Fibroblast of skin of scalp (primary cell): ENCODE measurements around the gene INTU.

ENCODE experiments used
- DNase-seq: peaks from one replicate; pipeline ENCODE4 v3.0.0-alpha.2; 2013

Gene INTU

DNA sequence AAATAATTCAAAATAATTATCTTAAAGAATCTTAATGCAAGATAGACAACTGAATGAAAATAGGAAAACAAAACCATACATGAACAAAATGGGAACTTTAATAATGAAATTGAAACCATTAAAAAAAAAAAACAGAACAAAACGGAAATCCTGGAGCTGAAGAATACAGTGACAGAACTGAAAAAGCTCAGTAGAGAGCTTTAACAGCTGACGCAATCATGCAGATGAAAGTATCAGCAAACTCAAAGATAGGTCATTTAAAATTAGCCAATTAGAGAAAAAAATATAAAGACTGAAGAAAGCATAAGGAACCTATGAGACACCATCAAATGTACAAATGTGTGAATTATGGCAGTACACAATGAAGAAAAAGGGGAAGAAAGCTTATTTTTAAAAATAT lies 116.2 kb downstream of the INTU start:
- no peak for DNase-seq

DNA sequence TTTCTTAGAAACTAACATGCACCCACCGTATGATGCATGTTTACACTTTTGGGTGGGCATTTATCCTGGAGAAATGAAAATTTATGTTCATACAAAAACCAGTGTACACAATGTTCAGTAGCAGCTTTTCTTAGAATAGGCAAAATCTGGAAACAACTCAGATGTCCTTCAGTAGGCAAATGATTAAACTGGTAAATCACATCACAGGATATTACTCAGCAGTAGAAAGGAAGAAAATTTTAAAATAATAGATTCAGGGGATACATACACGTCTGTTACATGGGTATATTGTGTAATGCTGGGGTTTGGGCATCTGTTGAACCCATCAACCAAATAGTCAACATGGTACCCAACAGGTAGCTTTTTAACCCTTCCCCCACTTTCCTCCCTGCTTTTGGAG lies 124.1 kb downstream of the INTU start:
- no peak for DNase-seq

DNA sequence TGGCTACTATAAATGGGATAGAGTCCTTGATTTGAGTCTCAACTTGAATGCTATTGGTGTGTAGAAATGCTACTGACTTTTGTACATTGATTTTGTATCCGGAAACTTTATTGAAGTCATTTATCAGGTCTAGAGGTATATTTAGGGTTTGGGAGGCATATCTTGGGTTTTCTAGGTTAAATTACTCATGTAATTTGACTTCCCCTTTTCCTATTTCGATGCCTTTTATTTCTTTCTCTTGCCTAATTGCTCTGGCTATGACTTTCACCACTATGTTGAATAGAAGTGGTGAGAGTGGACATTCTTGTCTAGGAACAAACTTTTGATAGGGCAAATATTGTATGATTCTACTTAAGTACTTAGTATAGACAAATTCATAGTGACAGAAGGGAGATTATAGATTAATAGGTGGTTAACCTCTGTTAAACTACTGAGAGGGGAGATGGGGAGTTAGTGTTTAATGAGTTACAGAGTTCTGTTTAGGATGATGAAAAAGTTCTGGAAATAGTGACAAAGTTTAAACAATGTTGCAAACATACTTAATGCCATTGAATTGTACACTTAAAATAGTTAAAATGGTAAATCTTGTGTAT lies 126.6 kb downstream of the INTU start:
- no peak for DNase-seq

- DNase-seq: peak; percentile 2
Observed at GRCh38 chr4:127759893-127760292, 127.1 kb downstream of the INTU start.

DNA sequence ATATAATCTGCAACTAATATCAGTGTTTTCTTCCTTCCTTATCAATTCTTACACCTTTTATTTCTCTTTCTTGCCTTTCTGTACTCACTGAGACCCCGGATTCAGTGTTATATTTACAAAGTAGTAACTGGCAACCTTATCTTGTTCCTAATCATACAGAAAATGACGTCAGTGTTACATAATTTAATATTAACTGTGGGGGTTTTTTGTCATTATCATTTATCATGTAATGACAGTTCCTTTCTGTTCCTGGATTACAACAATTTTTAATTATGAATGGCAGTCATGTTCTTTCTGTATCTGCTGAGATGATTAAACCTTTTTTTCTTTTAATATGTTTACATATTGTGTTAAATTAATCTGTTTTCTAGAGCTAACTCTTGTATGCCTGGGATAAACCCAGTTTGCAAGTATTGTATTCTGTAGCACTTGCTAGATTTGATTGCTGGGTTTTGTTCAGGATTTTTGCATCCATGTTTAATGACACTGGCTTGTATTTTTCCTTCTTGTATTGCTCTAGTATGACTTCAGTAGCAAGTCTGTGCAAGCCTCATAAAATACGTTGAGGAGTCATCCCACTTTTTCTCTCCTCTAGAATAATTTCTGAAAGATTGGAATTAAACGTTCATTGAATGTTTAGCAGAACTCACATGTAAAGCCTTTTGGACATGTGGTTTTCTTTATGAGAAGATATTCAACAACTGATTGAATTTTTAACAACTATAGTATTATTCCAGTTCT lies 138.9 kb downstream of the INTU start:
- DNase-seq: no peak

DNA sequence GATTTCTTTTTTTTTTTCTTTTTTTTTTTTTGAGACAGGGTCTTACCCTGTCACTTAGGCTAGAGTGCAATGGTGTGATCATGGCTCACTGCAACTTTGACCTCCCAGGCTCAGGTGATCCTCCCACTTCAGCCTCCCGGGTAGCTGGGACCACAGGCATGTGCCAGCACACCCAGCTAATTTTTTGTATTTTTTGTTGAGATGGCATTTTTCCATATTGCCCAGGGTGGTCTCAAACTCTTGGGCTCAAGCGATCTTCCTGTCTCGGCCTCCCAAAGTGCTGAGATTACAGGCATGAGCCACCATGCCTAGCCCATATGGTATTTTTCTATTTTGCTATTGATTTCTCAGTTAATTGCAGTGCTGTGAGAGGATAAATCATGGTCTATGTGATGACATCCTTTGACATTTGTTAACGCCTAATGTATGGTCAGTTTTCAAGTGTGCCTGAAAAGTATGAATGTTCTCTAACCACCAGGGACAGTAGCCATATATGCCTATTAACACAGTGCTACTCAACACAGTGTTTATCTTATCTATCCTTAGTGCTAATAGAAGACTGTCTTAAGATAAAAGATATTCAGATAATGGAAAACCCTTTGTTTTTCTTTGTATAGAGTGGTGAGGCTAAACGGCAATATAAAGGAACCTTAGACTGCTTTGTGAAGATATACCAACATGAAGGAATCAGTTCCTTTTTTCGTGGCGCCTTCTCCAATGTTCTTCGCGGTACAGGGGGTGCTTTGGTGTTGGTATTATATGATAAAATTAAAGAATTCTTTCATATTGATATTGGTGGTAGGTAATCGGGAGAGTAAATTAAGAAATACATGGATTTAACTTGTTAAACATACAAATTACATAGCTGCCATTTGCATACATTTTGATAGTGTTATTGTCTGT lies 140.3 kb downstream of the INTU start:
- DNase-seq: no peak

DNA sequence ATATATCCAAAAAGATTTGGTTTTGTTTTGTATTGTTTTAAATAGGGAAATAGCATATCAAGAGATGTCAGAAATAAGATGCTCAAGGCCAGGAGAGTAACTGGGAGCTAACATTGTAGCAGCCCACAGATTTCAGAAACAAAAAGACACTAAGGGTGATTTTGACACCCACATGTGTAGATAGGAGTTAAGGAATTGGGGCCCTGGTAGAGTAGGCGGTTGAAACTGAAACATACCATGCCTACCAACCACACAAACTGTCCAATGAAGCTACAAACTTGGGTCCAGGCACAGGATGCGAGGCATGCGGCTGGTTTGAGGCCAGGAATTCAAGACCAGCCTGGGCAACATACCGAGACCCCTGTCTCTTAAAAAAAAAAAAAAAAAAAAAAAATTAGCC lies 143.1 kb downstream of the INTU start:
- DNase-seq: no peak
